HL-60 (cell line): ENCODE results near the gene AGR3.

Experiments
- DNase-seq, 2 experiments: peaks; one replicate each; pipeline ENCODE4 v3.0.0-alpha.2; 2010 to 2020; ENCODE audit warnings: low read depth in 1 of 2, low spot score in 1 of 2
- H3K27ac ChIP-seq: fragments of 250-450 bp; sonication (Bioruptor Pico); replicated peaks from 2 replicates; pipeline ENCODE4 v1.5.1; 2020; ENCODE audit warnings: mild to moderate bottlenecking, moderate library complexity
- H3K27me3 ChIP-seq: fragments of 250-450 bp; sonication (Bioruptor Pico); 2 replicates; pipeline ENCODE4 v1.5.1; 2021; ENCODE audit warnings: mild to moderate bottlenecking, moderate library complexity; ENCODE audit not compliant: insufficient read depth, poor library complexity, severe bottlenecking
- H3K4me3 ChIP-seq: replicated peaks from 2 replicates; pipeline ENCODE4 v1.5.1; 2011; ENCODE audit warnings: mild to moderate bottlenecking, control low read depth, low read length; ENCODE audit not compliant: insufficient read depth
- GABPA ChIP-seq: IDR thresholded peaks from 2 replicates; pipeline ENCODE4 v1.6.1; 2012; ENCODE audit warnings: low read depth
- POLR2AphosphoS5 ChIP-seq: IDR thresholded peaks from 2 replicates; pipeline ENCODE4 v1.6.1; 2012; ENCODE audit warnings: low read depth
- SPI1 ChIP-seq: IDR thresholded peaks from 2 replicates; pipeline ENCODE4 v1.6.1; 2012; ENCODE audit warnings: low read depth, mild to moderate bottlenecking, borderline replicate concordance
- TF ChIP-seq, protein P1 (sequence below): IDR thresholded peaks from one replicate; pipeline ENCODE4 v1.5.1; 2011; ENCODE audit warnings: low read length, control low read depth, inconsistent platforms; ENCODE audit not compliant: insufficient read depth
- TF ChIP-seq, protein P2 (sequence below): IDR thresholded peaks from 2 replicates; pipeline ENCODE4 v1.6.1; 2012; ENCODE audit warnings: low read depth; ENCODE audit not compliant: insufficient replicate concordance

The AGR3 gene

DNA sequence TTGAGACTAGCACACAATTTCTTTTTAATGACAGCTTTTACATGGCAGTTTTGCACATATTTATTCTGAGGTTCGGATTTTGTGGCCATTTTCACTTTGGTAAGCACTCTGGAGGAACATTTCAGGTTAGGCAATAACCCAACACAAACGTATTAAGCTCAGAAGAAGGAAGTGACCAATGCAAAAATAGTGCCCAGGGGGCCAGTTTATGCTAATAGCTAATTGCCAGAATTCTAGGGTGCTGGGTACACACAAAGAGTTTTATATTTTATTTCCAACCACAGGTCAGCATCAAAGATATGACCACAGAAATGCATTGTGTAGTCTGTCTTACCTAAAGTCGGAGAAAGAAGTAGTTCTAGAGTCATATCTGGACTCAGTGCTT is 68.6 kb downstream of the AGR3 start:
- TF ChIP-seq, protein P1, sequence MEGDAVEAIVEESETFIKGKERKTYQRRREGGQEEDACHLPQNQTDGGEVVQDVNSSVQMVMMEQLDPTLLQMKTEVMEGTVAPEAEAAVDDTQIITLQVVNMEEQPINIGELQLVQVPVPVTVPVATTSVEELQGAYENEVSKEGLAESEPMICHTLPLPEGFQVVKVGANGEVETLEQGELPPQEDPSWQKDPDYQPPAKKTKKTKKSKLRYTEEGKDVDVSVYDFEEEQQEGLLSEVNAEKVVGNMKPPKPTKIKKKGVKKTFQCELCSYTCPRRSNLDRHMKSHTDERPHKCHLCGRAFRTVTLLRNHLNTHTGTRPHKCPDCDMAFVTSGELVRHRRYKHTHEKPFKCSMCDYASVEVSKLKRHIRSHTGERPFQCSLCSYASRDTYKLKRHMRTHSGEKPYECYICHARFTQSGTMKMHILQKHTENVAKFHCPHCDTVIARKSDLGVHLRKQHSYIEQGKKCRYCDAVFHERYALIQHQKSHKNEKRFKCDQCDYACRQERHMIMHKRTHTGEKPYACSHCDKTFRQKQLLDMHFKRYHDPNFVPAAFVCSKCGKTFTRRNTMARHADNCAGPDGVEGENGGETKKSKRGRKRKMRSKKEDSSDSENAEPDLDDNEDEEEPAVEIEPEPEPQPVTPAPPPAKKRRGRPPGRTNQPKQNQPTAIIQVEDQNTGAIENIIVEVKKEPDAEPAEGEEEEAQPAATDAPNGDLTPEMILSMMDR, result no peak
- peak; percentile 74 for TF ChIP-seq SPI1
- H3K27me3 ChIP-seq, result no peaks in the 10 kb centered on the region
- no peak overlapping the region for H3K4me3 ChIP-seq
- peak; percentile 17 to 38 for DNase-seq
- peak overlapping the region; percentile 10; the same call in 1 of the 2 replicates for H3K27ac ChIP-seq

DNA sequence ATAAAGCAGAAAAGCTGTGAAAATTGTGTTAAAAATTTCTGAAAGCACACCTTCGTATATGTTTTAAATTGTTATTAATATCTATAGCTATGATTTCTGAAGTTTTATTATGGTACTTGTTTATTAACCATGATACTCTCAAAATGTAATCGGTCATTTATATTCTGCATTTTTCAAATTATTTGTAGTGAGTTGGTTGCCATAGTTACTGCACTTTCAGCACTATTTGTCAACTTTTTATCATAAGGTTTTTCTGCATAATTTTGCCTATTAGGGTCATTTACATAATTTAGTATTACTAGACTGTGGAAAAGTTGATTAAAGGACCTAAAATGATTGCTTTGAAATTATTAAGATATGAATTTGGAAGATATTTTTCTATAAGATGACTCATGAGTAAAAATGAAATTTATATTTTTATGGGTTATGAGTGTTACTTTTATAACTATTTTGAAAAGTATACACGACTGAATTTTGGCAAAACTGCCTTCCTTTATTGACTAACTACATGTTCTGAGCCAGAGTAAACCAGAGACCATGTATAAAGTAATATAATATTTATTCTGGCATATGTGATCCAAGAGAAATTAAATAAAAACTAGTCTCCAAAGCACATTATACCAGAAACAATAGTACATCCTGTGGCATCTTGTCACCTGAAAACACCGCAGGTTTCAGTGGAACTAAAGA is 69.1 kb downstream of the AGR3 start:
- H3K27me3 ChIP-seq, result no peaks in the 10 kb centered on the region
- no peak for DNase-seq
- H3K4me3 ChIP-seq, result no peak overlapping the region
- TF ChIP-seq, protein P2, sequence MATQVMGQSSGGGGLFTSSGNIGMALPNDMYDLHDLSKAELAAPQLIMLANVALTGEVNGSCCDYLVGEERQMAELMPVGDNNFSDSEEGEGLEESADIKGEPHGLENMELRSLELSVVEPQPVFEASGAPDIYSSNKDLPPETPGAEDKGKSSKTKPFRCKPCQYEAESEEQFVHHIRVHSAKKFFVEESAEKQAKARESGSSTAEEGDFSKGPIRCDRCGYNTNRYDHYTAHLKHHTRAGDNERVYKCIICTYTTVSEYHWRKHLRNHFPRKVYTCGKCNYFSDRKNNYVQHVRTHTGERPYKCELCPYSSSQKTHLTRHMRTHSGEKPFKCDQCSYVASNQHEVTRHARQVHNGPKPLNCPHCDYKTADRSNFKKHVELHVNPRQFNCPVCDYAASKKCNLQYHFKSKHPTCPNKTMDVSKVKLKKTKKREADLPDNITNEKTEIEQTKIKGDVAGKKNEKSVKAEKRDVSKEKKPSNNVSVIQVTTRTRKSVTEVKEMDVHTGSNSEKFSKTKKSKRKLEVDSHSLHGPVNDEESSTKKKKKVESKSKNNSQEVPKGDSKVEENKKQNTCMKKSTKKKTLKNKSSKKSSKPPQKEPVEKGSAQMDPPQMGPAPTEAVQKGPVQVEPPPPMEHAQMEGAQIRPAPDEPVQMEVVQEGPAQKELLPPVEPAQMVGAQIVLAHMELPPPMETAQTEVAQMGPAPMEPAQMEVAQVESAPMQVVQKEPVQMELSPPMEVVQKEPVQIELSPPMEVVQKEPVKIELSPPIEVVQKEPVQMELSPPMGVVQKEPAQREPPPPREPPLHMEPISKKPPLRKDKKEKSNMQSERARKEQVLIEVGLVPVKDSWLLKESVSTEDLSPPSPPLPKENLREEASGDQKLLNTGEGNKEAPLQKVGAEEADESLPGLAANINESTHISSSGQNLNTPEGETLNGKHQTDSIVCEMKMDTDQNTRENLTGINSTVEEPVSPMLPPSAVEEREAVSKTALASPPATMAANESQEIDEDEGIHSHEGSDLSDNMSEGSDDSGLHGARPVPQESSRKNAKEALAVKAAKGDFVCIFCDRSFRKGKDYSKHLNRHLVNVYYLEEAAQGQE, result no peak
- no peak for TF ChIP-seq GABPA
- no peak for TF ChIP-seq POLR2AphosphoS5
- no peak for TF ChIP-seq SPI1
- TF ChIP-seq, protein P1, result no peak
- peak overlapping the region; percentile 10; the same call in 1 of the 2 replicates for H3K27ac ChIP-seq

DNA sequence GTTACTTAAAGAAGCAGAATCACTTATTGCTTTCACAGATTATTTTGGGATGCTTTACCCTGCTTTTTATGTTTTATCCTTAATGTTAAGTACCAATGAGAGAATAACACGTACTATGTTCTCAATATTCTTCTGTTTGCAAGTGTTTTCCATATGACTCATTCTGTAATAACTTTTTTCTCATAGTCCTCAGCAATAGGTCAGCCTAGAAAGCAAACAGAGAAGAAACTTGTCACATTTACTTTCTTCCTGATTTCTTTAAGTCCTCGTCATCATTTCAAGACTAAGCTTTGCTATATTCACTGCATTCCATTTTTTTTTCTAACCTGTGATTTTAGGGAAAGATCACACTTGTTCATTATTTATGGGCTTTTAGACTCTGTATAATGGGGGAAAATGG is 70.2 kb downstream of the AGR3 start:
- TF ChIP-seq, protein P1, result no peak
- TF ChIP-seq GABPA, result no peak
- no peak for TF ChIP-seq POLR2AphosphoS5
- TF ChIP-seq, protein P2, result no peak
- TF ChIP-seq SPI1, result no peak
- no peak for DNase-seq
- Histone ChIP-seq H3K4me3 (no peak overlapping the region), H3K27me3 (no peaks in the 10 kb centered on the region), H3K27ac (no peak overlapping the region)

DNA sequence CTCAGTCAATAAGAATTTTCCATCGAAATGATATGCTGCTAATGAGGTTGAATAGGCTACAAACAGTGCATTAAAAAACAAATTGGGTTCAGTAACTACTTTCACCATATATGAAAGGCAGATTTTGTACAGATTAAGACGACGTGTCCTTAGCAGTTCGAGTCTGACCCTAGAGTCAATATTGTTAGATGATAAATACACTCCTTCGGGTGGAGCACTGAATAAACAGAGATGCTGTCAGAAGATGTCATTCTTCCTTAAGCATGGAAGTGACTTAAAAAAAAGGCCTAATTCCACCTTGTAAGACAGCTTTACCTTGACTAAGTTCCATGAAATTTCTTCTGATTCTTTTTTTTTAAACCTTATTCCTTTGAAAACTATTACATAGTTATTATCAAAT is 71.2 kb downstream of the AGR3 start:
- Histone ChIP-seq H3K27me3 (no peaks in the 10 kb centered on the region), H3K4me3 (no peak overlapping the region), H3K27ac (no peak overlapping the region)
- TF ChIP-seq POLR2AphosphoS5 (no peak), GABPA (no peak), SPI1 (no peak)
- TF ChIP-seq, protein P2, result no peak
- TF ChIP-seq, protein P1, result no peak
- DNase-seq, result no peak
